H9 (cell line): Measurements from ENCODE around the gene LAMC1. TPM values are rescaled to one million over a fixed set of nuclear protein-coding genes. Genes with fewer than 3 reads are reported as not detected.

Source experiments
- DNase-seq: peaks from one replicate; pipeline ENCODE4 v3.0.0-alpha.2; 2017
- H2AFZ ChIP-seq: one replicate; pipeline ENCODE4 v1.6.1; 2013; ENCODE audit warnings: mild to moderate bottlenecking, low read length, control low read depth, moderate library complexity
- H2AK5ac ChIP-seq: 2 replicates; pipeline ENCODE4 v1.6.1; 2013; ENCODE audit warnings: low read length, control low read depth, mixed read lengths; ENCODE audit not compliant: insufficient read length
- H2BK120ac ChIP-seq: one replicate; pipeline ENCODE4 v1.6.1; 2013; ENCODE audit warnings: low read depth, mild to moderate bottlenecking, low read length, control low read depth, inconsistent platforms; ENCODE audit not compliant: poor library complexity, severe bottlenecking
- H2BK12ac ChIP-seq: 2 replicates; pipeline ENCODE4 v1.6.1; 2013; ENCODE audit warnings: low read length, control low read depth, mixed read lengths, low read depth; ENCODE audit not compliant: insufficient read length
- H2BK15ac ChIP-seq: 2 replicates; pipeline ENCODE4 v1.6.1; 2013; ENCODE audit warnings: low read depth, low read length, control low read depth
- H2BK20ac ChIP-seq: one replicate; pipeline ENCODE4 v1.6.1; 2013; ENCODE audit warnings: low read depth, mild to moderate bottlenecking, low read length, control low read depth, inconsistent platforms; ENCODE audit not compliant: poor library complexity, severe bottlenecking
- H2BK5ac ChIP-seq: 2 replicates; pipeline ENCODE4 v1.6.1; 2013; ENCODE audit warnings: low read length, control low read depth, mixed read lengths; ENCODE audit not compliant: insufficient read length
- H3K14ac ChIP-seq: 2 replicates; pipeline ENCODE4 v1.6.1; 2013; ENCODE audit warnings: low read length, control low read depth; ENCODE audit not compliant: insufficient read depth
- H3K18ac ChIP-seq: 2 replicates; pipeline ENCODE4 v1.6.1; 2013; ENCODE audit warnings: low read depth, mild to moderate bottlenecking, mixed read lengths, low read length, control low read depth; ENCODE audit not compliant: insufficient read length
- H3K23ac ChIP-seq: 2 replicates; pipeline ENCODE4 v1.6.1; 2013; ENCODE audit warnings: low read length, control low read depth, mixed read lengths, low read depth; ENCODE audit not compliant: insufficient read length
- H3K23me2 ChIP-seq: 2 replicates; pipeline ENCODE4 v1.6.1; 2013; ENCODE audit warnings: low read depth, mild to moderate bottlenecking, mixed read lengths, low read length, control low read depth; ENCODE audit not compliant: insufficient read length, poor library complexity, severe bottlenecking
- H3K27ac ChIP-seq: 2 replicates; pipeline ENCODE4 v1.5.1; 2013; ENCODE audit warnings: low read length, control low read depth, mixed read lengths, low read depth; ENCODE audit not compliant: insufficient read length
- H3K27me3 ChIP-seq: 2 replicates; pipeline ENCODE4 v1.6.1; 2013; ENCODE audit warnings: low read length, control low read depth, inconsistent platforms; ENCODE audit not compliant: insufficient read depth
- H3K4ac ChIP-seq: 2 replicates; pipeline ENCODE4 v1.6.1; 2013; ENCODE audit warnings: low read depth, mild to moderate bottlenecking, control low read depth, inconsistent platforms, low read length, moderate library complexity
- H3K4me1 ChIP-seq: 2 replicates; pipeline ENCODE4 v1.6.1; 2013; ENCODE audit warnings: low read length, control low read depth, inconsistent platforms; ENCODE audit not compliant: insufficient read depth
- H3K4me2 ChIP-seq: 2 replicates; pipeline ENCODE4 v1.6.1; 2013; ENCODE audit warnings: low read length, control low read depth, mixed read lengths; ENCODE audit not compliant: insufficient read length, insufficient read depth
- H3K56ac ChIP-seq: 2 replicates; pipeline ENCODE4 v1.6.1; 2013; ENCODE audit warnings: low read depth, mild to moderate bottlenecking, mixed read lengths, low read length, control low read depth; ENCODE audit not compliant: insufficient read length
- H3K79me1 ChIP-seq: 2 replicates; pipeline ENCODE4 v1.6.1; 2013; ENCODE audit warnings: low read depth, mild to moderate bottlenecking, moderate library complexity, low read length, control low read depth, inconsistent platforms; ENCODE audit not compliant: insufficient read depth, poor library complexity, severe bottlenecking
- H3K79me2 ChIP-seq: 2 replicates; pipeline ENCODE4 v1.6.1; 2013; ENCODE audit warnings: low read length, control low read depth, inconsistent platforms; ENCODE audit not compliant: insufficient read depth
- H3K9ac ChIP-seq: 2 replicates; pipeline ENCODE4 v1.6.1; 2013; ENCODE audit warnings: low read length, control low read depth, mixed read lengths; ENCODE audit not compliant: insufficient read length; ENCODE audit errors: extremely low read depth
- H3K9me3 ChIP-seq: one replicate; pipeline ENCODE4 v1.6.1; 2013; ENCODE audit warnings: low read depth, low read length, inconsistent platforms; ENCODE audit not compliant: control insufficient read depth
- H3T11ph ChIP-seq: one replicate; pipeline ENCODE4 v1.6.1; 2013; ENCODE audit warnings: mild to moderate bottlenecking, low read length, control low read depth, inconsistent platforms
- H4K20me1 ChIP-seq: one replicate; pipeline ENCODE4 v1.6.1; 2013; ENCODE audit not compliant: control insufficient read depth, insufficient read length, insufficient read depth
- H4K5ac ChIP-seq: 2 replicates; pipeline ENCODE4 v1.6.1; 2013; ENCODE audit warnings: low read depth, mild to moderate bottlenecking, mixed read lengths, low read length, control low read depth; ENCODE audit not compliant: insufficient read length
- H4K8ac ChIP-seq: replicated peaks from 2 replicates; pipeline ENCODE4 v1.6.1; 2013; ENCODE audit warnings: low read length, control low read depth, mixed read lengths, low read depth; ENCODE audit not compliant: insufficient read length
- H4K91ac ChIP-seq: 2 replicates; pipeline ENCODE4 v1.6.1; 2013; ENCODE audit warnings: low read depth, mild to moderate bottlenecking, moderate library complexity, mixed read lengths, low read length, control low read depth; ENCODE audit not compliant: insufficient read length
- H3K27ac Mint-ChIP-seq, 3 experiments: 2 replicates in 2 of 3; 3 replicates in 1 of 3; pipeline ENCODE4 v1.8.0; 2020 to 2021; ENCODE audit warnings: mixed read lengths in 3 of 3, mild to moderate bottlenecking in 1 of 3, moderate library complexity in 1 of 3
- H3K27me3 Mint-ChIP-seq: 2 replicates; pipeline ENCODE4 v1.8.0; 2021; ENCODE audit warnings: low read depth, mild to moderate bottlenecking, moderate library complexity, mixed read lengths
- H3K36me3 Mint-ChIP-seq, 3 experiments: 2 replicates in 2 of 3; 3 replicates in 1 of 3; pipeline ENCODE4 v1.8.0; 2020 to 2021; ENCODE audit warnings: low read depth in 3 of 3, mixed read lengths in 3 of 3; ENCODE audit not compliant: insufficient read depth in 1 of 3
- H3K4me1 Mint-ChIP-seq, 2 experiments: 2 replicates each; pipeline ENCODE4 v1.8.0; 2020; ENCODE audit warnings: mixed read lengths in 2 of 2
- H3K4me3 Mint-ChIP-seq, 2 experiments: 2 replicates in 1 of 2; 3 replicates in 1 of 2; pipeline ENCODE4 v1.8.0; 2020 to 2021; ENCODE audit warnings: mild to moderate bottlenecking in 2 of 2, mixed read lengths in 2 of 2, moderate library complexity in 1 of 2
- H3K9me3 Mint-ChIP-seq, 2 experiments: 2 replicates in 1 of 2; 3 replicates in 1 of 2; pipeline ENCODE4 v1.8.0; 2020; ENCODE audit warnings: mild to moderate bottlenecking in 2 of 2, mixed read lengths in 2 of 2, moderate library complexity in 1 of 2
- CTCF ChIP-seq: fragments of 200-600 bp; sonication (generic); conservative IDR thresholded peaks from 3 replicates; pipeline ENCODE4 v1.8.0; 2021; ENCODE audit warnings: antibody characterized with exemption, mild to moderate bottlenecking
- WGBS: extraction: QIAGEN DNeasy Blood & Tissue Kit; methylation state at CpG from one replicate; pipeline ENCODE4 v1.1.7; 2013; ENCODE audit warnings: missing lambda C conversion rate, low lambda C conversion rate, mixed read lengths; ENCODE audit not compliant: insufficient read length; ENCODE audit errors: extremely low coverage; 5-methylcytosine and 5-hydroxymethylcytosine counted together
- total RNA-seq: library from RNA; stranded (reverse); gene quantifications from 2 replicates; pipeline ENCODE4 v1.2.1, GENCODE V29; 2021

The LAMC1 gene
- total RNA-seq, 1 experiment from 2014 or later, result 96.2 TPM

- H3K27me3 ChIP-seq, result no peaks in the 10 kb centered on the region
- no peak overlapping the region for H2BK12ac ChIP-seq
- no peak overlapping the region for H4K8ac ChIP-seq
- no peak overlapping the region for H3K23ac ChIP-seq
- no peaks in the 10 kb centered on the region for H3K9me3 ChIP-seq
- DNase-seq, result no peak
- no peak overlapping the region for H3K27ac Mint-ChIP-seq
- no peak overlapping the region for H3K4ac ChIP-seq
- no peak overlapping the region for H3T11ph ChIP-seq
- no peak overlapping the region for H3K9ac ChIP-seq
- no peaks in the 10 kb centered on the region for H4K20me1 ChIP-seq
- H2BK20ac ChIP-seq, result no peak overlapping the region
- H3K4me1 Mint-ChIP-seq, result peaks cover 0 to 18% of the 10 kb centered on the region in 2 experiments; a peak in 3 of 4 replicates
- H3K9me3 Mint-ChIP-seq, result no peaks in the 10 kb centered on the region
- no peak overlapping the region for H3K14ac ChIP-seq
- no peak for TF ChIP-seq CTCF
- no peak overlapping the region for H4K91ac ChIP-seq
- H2AFZ ChIP-seq, result no peak overlapping the region
- no CpG with 5 or more reads among the region's 4 CpGs for WGBS
- no peak overlapping the region for H2BK5ac ChIP-seq
- H3K79me1 ChIP-seq, result no peaks in the 10 kb centered on the region
- H3K27me3 Mint-ChIP-seq, result no peaks in the 10 kb centered on the region
- no peak overlapping the region for H2AK5ac ChIP-seq
- H3K27ac ChIP-seq, result no peak overlapping the region
- no peak overlapping the region for H4K5ac ChIP-seq
- H3K79me2 ChIP-seq, result peaks cover 2% of the 10 kb centered on the region; the same call in 1 of the 2 replicates
- H3K4me3 Mint-ChIP-seq, result no peak overlapping the region
- no peak overlapping the region for H3K18ac ChIP-seq
- H3K23me2 ChIP-seq, result no peaks in the 10 kb centered on the region
- H3K36me3 Mint-ChIP-seq, result peaks cover 0 to 7% (median 0%) of the 10 kb centered on the region in 3 experiments; a peak in 2 of 7 replicates
- no peak overlapping the region for H3K4me2 ChIP-seq
- no peak overlapping the region for H2BK120ac ChIP-seq
- peaks cover 22% of the 10 kb centered on the region for H3K4me1 ChIP-seq
- no peak overlapping the region for H3K56ac ChIP-seq
- no peak overlapping the region for H2BK15ac ChIP-seq
Observed at GRCh38 chr1:183101081-183101480, 77.9 kb downstream of the LAMC1 start.
